Vagina (tissue), 2 donors: ENCODE measurements around the gene VAV1. TPM values are rescaled to one million over a fixed set of nuclear protein-coding genes. Genes with fewer than 3 reads are reported as not detected.

ENCODE experiments used
- DNase-seq, 2 donors: peaks; one replicate each; pipeline ENCODE4 v3.0.0-alpha.2; 2017; ENCODE audit errors: extremely low spot score in 2 of 2
- H3K27ac ChIP-seq: fragments of 200-600 bp; sonication (generic); one replicate; pipeline ENCODE4 v1.5.1; 2019
- H3K27me3 ChIP-seq: fragments of 200-600 bp; sonication (generic); one replicate; pipeline ENCODE4 v1.5.1; 2019
- H3K36me3 ChIP-seq, 2 donors: fragments of 200-600 bp; sonication (generic); one replicate each; pipeline ENCODE4 v1.5.1; 2017 to 2019
- H3K4me1 ChIP-seq: fragments of 200-600 bp; sonication (generic); one replicate; pipeline ENCODE4 v1.5.1; 2019
- H3K4me3 ChIP-seq, 2 donors: fragments of 200-600 bp; sonication (generic); 1 replicate in 1 of 2; 2 replicates in 1 of 2; pipeline ENCODE4 v1.5.1; 2016 to 2019
- H3K9me3 ChIP-seq: fragments of 200-600 bp; sonication (generic); one replicate; pipeline ENCODE4 v1.5.1; 2019
- POLR2A ChIP-seq, 2 donors: fragments of 450-650 bp; IDR thresholded peaks; one replicate each; pipeline ENCODE4 v1.6.1; 2017; ENCODE audit warnings: antibody characterized with exemption in 2 of 2, mild to moderate bottlenecking in 2 of 2, moderate library complexity in 2 of 2
- POLR2AphosphoS5 ChIP-seq, 2 donors: sonication (generic); formaldehyde crosslinking; IDR thresholded peaks; one replicate each; pipeline ENCODE4 v1.9.0; 2017; ENCODE audit warnings: antibody characterized with exemption in 2 of 2, mild to moderate bottlenecking in 2 of 2, low read depth in 1 of 2; ENCODE audit not compliant: insufficient read depth in 1 of 2
- intact Hi-C: fragments of 100-400 bp; cut with DNase I; formaldehyde crosslinking; loops from one replicate; pipeline ENCODE4 v1.15.1; 2023
- total RNA-seq: library from RNA; depleted of rRNA; stranded (reverse); fragments of >200 nt; gene quantifications from one replicate; pipeline ENCODE4 v1.2.3, GENCODE V29; 2016
- TF ChIP-seq, protein P1 (sequence below), 3 experiments: fragments of 450-650 bp in 2 of 3; fragments of 200-600 bp in 1 of 3; sonication (generic) in 1 of 3; IDR thresholded peaks; one replicate each; pipeline ENCODE4 v1.5.1; 2017 to 2019; ENCODE audit warnings: antibody characterized with exemption in 3 of 3, mild to moderate bottlenecking in 2 of 3, moderate library complexity in 2 of 3

Gene VAV1
- total RNA-seq, 1 donor from 2014 or later: 5.9 TPM

DNA sequence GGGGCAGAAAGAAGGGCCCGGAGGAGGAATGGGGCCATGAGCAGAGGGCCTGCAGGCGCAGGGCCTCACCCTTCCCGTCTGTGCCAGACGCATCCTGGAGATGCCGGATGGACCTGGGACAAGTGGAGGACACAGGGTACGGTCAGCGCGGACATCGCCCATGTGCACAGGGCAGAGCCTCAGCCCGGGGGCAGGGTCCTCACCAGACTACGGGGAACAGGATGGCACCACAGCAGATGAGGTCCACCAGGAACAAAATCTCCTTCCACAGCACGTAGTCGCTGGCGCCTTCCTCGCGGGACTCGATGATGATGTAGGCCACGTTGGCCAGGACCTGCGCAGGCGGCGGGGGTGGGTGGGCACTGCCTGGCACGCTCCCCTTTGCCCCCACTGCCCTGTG lies 40.7 kb upstream of the VAV1 start:
- Histone ChIP-seq H3K4me1 (peaks cover 11% of the 10 kb centered on the region), H3K36me3 (peaks cover 0 to 24% of the 10 kb centered on the region in 2 donors), H3K27ac (no peak overlapping the region), H3K9me3 (no peaks in the 10 kb centered on the region), H3K27me3 (no peaks in the 10 kb centered on the region), H3K4me3 (no peak overlapping the region)
- TF ChIP-seq, protein P1, sequence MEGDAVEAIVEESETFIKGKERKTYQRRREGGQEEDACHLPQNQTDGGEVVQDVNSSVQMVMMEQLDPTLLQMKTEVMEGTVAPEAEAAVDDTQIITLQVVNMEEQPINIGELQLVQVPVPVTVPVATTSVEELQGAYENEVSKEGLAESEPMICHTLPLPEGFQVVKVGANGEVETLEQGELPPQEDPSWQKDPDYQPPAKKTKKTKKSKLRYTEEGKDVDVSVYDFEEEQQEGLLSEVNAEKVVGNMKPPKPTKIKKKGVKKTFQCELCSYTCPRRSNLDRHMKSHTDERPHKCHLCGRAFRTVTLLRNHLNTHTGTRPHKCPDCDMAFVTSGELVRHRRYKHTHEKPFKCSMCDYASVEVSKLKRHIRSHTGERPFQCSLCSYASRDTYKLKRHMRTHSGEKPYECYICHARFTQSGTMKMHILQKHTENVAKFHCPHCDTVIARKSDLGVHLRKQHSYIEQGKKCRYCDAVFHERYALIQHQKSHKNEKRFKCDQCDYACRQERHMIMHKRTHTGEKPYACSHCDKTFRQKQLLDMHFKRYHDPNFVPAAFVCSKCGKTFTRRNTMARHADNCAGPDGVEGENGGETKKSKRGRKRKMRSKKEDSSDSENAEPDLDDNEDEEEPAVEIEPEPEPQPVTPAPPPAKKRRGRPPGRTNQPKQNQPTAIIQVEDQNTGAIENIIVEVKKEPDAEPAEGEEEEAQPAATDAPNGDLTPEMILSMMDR (IDR thresholded peaks at IDR 0.05): no peak
- TF ChIP-seq POLR2A (IDR thresholded peaks at IDR 0.05) (no peak), POLR2AphosphoS5 (IDR thresholded peaks at IDR 0.05; ENCODE audit: insufficient read depth in 1 of 2, low read depth in 1 of 2) (no peak)
- no peak for DNase-seq
- intact Hi-C loops: loop anchor here (10.0 kb wide), 1 partner anchor 133 kb away; no protein-coding TSS in a partner anchor

DNA sequence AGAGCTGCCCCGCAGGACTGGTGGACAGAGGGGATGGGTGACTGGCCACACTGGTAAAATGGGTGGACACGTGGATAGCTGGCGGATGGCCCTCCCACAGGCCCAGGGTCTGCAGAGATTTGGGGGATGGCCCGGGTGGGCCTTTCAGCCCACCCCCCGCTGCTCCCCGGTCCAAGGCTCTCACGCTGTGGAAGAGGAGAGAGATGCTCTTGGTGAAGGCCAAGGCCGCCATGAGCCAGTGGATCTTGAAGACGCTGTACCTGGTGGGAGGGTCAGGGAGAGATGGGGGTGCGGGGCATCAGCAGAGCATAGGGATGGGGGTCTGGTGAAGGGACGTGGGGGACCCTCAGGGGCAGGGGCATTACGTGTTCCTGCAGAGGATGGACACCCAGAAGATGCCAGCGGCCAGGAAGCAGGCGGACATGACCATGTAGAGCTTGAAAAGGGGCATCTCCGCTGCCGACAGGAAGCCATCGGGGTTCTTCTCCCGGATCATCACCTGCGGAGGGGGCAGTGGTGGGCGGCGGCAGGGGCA lies 39.6 kb upstream of the VAV1 start:
- Histone ChIP-seq H3K27me3 (no peaks in the 10 kb centered on the region), H3K27ac (no peak overlapping the region), H3K36me3 (peaks cover 0 to 24% of the 10 kb centered on the region in 2 donors), H3K4me1 (peaks cover 11% of the 10 kb centered on the region), H3K4me3 (no peak overlapping the region), H3K9me3 (no peaks in the 10 kb centered on the region)
- intact Hi-C loops: loop anchor here (10.0 kb wide), 1 partner anchor 132 kb away; no protein-coding TSS in a partner anchor
- no peak for TF ChIP-seq POLR2A (IDR thresholded peaks at IDR 0.05)
- TF ChIP-seq, protein P1 (IDR thresholded peaks at IDR 0.05): no peak
- DNase-seq: no peak

DNA sequence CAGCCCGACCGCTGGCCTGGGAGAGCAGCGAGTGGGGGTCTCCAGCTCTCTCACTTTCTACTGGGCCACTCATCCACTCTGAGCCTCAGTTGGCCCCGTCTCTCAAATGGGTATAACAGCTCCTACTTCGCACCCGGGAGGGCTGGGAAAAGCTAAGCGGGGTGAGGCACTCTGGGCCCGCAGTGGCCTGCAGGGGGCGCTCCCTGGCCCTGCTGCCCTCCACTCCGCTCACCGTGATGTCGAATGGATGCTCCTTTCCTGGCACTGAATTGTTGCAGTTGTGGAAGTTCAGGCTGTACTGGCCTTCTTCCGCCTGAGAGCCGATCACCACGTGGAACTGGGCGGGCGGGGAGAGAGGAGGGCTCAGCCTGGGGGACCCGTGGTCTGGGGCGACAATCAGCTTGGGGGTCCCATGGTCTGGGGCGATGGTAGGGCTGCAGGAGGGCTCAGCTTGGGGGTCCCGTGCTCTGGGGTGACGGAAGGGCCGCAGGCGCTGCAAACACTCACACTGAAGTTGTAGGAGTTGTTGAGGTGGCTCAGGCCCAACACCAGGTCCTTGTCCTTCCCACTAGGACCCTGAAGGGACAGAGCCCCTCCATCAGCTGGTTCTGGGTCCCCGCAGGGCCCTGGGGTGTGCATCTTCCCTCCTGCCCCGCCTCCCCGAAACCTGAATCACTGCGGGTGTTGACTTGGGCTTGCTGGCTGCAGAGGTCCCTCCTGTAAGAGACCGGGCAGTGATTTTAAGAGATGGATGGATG lies 39.0 kb upstream of the VAV1 start:
- no peaks in the 10 kb centered on the region for H3K27me3 ChIP-seq
- H3K36me3 ChIP-seq: peaks cover 0 to 24% of the 10 kb centered on the region in 2 donors
- no peak overlapping the region for H3K27ac ChIP-seq
- no peak for DNase-seq
- peaks cover 18% of the 10 kb centered on the region for H3K4me1 ChIP-seq
- TF ChIP-seq, protein P1 (IDR thresholded peaks at IDR 0.05): no peak
- no peak for TF ChIP-seq POLR2A (IDR thresholded peaks at IDR 0.05)
- no peak for TF ChIP-seq POLR2AphosphoS5 (IDR thresholded peaks at IDR 0.05; ENCODE audit: insufficient read depth in 1 of 2, low read depth in 1 of 2)
- no peak overlapping the region for H3K4me3 ChIP-seq
- intact Hi-C loops: loop anchor here (10.0 kb wide), 1 partner anchor 131 kb away; no protein-coding TSS in a partner anchor
- no peaks in the 10 kb centered on the region for H3K9me3 ChIP-seq

DNA sequence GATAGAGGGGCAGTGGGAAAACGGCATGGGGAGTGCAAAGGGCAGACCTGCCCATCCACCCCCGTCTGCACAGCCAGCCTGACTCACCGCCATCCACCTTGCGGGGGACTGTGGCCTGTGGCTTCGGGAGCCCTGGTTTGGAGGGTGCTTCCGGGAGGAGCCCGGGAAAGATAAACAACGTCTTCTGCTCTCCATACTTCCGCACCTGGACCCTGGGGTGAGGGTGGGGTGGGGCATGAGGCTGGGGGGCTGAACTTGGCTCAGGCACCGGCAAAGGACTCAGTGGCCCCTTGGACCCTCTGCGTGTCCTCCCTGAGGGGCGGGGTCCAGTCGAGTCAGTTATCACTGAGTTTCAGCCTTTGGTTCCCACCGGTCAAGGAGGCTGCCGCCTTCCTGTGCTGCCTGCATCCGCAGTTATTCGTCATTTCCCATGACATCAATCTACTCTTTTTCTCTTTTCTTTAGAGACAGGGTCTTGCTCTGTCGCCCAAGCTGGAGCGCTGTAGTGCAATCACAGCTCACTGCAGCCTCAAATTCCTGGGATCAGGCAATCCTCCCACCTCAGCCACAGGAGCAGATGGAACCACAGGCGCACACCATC lies 38.3 kb upstream of the VAV1 start:
- no peak overlapping the region for H3K27ac ChIP-seq
- no peak for DNase-seq
- no peaks in the 10 kb centered on the region for H3K9me3 ChIP-seq
- peaks cover 24% of the 10 kb centered on the region for H3K4me1 ChIP-seq
- intact Hi-C loops: loop anchor here (10.0 kb wide), 1 partner anchor 131 kb away; no protein-coding TSS in a partner anchor
- no peak overlapping the region for H3K4me3 ChIP-seq
- H3K36me3 ChIP-seq: peaks cover 0 to 24% of the 10 kb centered on the region in 2 donors
- no peak for TF ChIP-seq POLR2A (IDR thresholded peaks at IDR 0.05)
- H3K27me3 ChIP-seq: no peaks in the 10 kb centered on the region

DNA sequence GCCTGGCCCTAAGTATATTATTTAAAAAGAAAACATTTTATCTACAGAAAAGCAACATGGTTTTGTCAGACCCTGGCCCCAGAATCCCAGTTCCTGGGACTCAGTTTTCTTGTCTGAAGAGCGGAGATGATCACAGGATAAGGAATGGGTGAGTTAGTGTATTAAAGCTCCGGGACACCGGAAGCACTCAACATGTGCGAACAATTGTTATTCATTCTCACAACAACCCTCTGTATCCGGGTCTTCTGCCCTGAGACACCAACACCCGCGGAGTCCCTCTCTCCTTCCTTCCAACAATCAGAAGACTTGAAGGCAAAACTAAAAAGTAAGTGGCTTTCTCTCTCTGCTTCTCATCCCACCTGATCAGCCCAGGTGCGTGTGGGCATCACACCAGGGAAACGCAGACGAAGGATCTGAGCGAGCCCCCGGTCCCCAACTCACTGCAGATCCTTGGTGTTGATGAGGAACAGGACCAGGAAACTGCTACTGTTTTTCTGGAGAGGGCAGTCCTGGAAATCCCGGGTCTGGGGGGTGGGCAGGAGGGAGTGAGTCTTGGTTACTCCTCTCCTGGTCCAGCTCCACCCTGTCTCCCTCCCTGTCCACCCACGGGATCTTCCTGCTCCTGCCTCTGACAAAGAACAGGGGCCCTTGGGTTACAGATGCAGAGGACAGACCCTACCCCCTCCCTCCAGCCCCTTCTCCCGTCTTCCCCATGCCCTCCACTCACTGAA lies 37.2 kb upstream of the VAV1 start:
- Histone ChIP-seq H3K9me3 (no peaks in the 10 kb centered on the region), H3K4me1 (peaks cover 25% of the 10 kb centered on the region), H3K4me3 (peak overlapping the region in 1 of 2 donors; percentile 78), H3K27ac (peak overlapping the region; percentile 95), H3K36me3 (peaks cover 0 to 24% of the 10 kb centered on the region in 2 donors), H3K27me3 (no peaks in the 10 kb centered on the region)
- DNase-seq: no peak
- TF ChIP-seq, protein P1 (IDR thresholded peaks at IDR 0.05): no peak
- TF ChIP-seq POLR2AphosphoS5 (IDR thresholded peaks at IDR 0.05; ENCODE audit: insufficient read depth in 1 of 2, low read depth in 1 of 2) (no peak), POLR2A (IDR thresholded peaks at IDR 0.05) (no peak)
- intact Hi-C loops: loop anchor here (5.0 to 10.0 kb wide), 2 partner anchors 129 to 313 kb away; partner anchors contain the start of gene KHSRP
